22Rv1 (cell line): ENCODE data around the gene RAP1GAP2.

Experiments
- CTCF ChIP-seq: fragments of 450-650 bp; IDR thresholded peaks from 2 replicates; pipeline ENCODE4 v1.5.1; 2017; ENCODE audit warnings: mild to moderate bottlenecking
- ZFX ChIP-seq: fragments of 450-650 bp; IDR thresholded peaks from 2 replicates; pipeline ENCODE4 v1.6.1; 2017; ENCODE audit warnings: antibody characterized with exemption, borderline replicate concordance

GRCh38 chr17:2995886-2996809, 199.9 kb downstream of the RAP1GAP2 start:
- TF ChIP-seq ZFX (no peak), CTCF (no peak)
